HepG2 (cell line): Measurements from ENCODE around the gene POLE.

Source experiments
- EP300 ChIP-seq, 3 experiments: sonication (generic) in 1 of 3; formaldehyde crosslinking in 1 of 3; IDR thresholded peaks; 2 replicates each; pipeline versions ENCODE4 v1.5.1 to v1.6.1; 2011 to 2020; ENCODE audit warnings: low read depth in 2 of 3, low read length in 2 of 3, borderline replicate concordance in 1 of 3, improper control_type of control experiment in 1 of 3, mild to moderate bottlenecking in 1 of 3, missing genetic modification reagents in 1 of 3, moderate library complexity in 1 of 3
- ETV6 ChIP-seq: sonication (generic); formaldehyde crosslinking; conservative IDR thresholded peaks from 2 replicates; pipeline ENCODE4 v1.4.0; 2020; ENCODE audit warnings: missing genetic modification reagents
- FOXO1 ChIP-seq: sonication (generic); formaldehyde crosslinking; IDR thresholded peaks from 2 replicates; pipeline ENCODE4 v1.4.0; 2020; ENCODE audit warnings: missing genetic modification reagents
- MATR3 ChIP-seq: sonication (generic); formaldehyde crosslinking; IDR thresholded peaks from 2 replicates; pipeline ENCODE4 v1.4.0; 2020; ENCODE audit warnings: missing genetic modification reagents
- MAX ChIP-seq: IDR thresholded peaks from 2 replicates; pipeline ENCODE4 v1.6.1; 2012; ENCODE audit warnings: inconsistent platforms
- SMC3 ChIP-seq: IDR thresholded peaks from 2 replicates; pipeline ENCODE4 v1.6.1; 2011; ENCODE audit warnings: low read length, improper control_type of control experiment
- ZNF335 ChIP-seq: sonication (generic); formaldehyde crosslinking; IDR thresholded peaks from 2 replicates; pipeline ENCODE4 v1.4.0; 2020; ENCODE audit warnings: missing genetic modification reagents

GRCh38 chr12:132577191-132577920 is 109.8 kb downstream of the POLE start:
- TF ChIP-seq MAX (no peak), EP300 (IDR thresholded peaks at IDR 0.05; ENCODE audit: low read depth in 2 of 2, low read length in 2 of 2) (no peak), EP300 (CRISPR knock-in tag; IDR thresholded peaks at IDR 0.05; ENCODE audit: borderline replicate concordance) (no peak), SMC3 (no peak), MATR3 (no peak), FOXO1 (no peak), ETV6 (CRISPR knock-in tag) (no peak), ZNF335 (CRISPR knock-in tag) (no peak)
